Upper lobe of right lung (tissue), 1 donor: ENCODE results near the gene ZFHX3. TPM values are rescaled to one million over a fixed set of nuclear protein-coding genes. Genes with fewer than 3 reads are reported as not detected.
A peak's percentile ranks its signal among the peaks of the same experiment; 100 is the strongest.

ENCODE experiments used
- ATAC-seq: fragments of 200-7000 bp; cut with Tn5 transposase; one replicate; pipeline ENCODE4 v1.9.1; 2020; ENCODE audit warnings: mild to moderate bottlenecking, moderate library complexity
- DNase-seq: peaks from one replicate; pipeline ENCODE4 v3.0.0-alpha.2; 2020
- H3K27ac ChIP-seq: fragments of 200-600 bp; one replicate; pipeline ENCODE4 v1.8.0; 2022
- H3K27me3 ChIP-seq: fragments of 200-600 bp; one replicate; pipeline ENCODE4 v1.8.0; 2022; ENCODE audit warnings: mild to moderate bottlenecking
- H3K36me3 ChIP-seq: fragments of 200-600 bp; one replicate; pipeline ENCODE4 v1.8.0; 2022
- H3K4me1 ChIP-seq: fragments of 200-600 bp; one replicate; pipeline ENCODE4 v1.8.0; 2022
- H3K4me3 ChIP-seq: fragments of 200-600 bp; one replicate; pipeline ENCODE4 v1.8.0; 2022; ENCODE audit warnings: mild to moderate bottlenecking
- H3K9me3 ChIP-seq: fragments of 200-600 bp; one replicate; pipeline ENCODE4 v1.8.0; 2022
- CTCF ChIP-seq: fragments of 200-600 bp; IDR thresholded peaks from one replicate; pipeline ENCODE4 v1.8.0; 2022; ENCODE audit warnings: antibody characterized with exemption
- intact Hi-C: fragments of 100-400 bp; cut with DNase I; formaldehyde crosslinking; loops from one replicate; pipeline ENCODE4 v1.11.0; 2022
- total RNA-seq: library from RNA; stranded (reverse); fragmentation: NEBNext Ultra II Directional; extraction: Animal tissue kit (Norgen Biotek cat#: 25700); gene quantifications from one replicate; pipeline ENCODE4 v1.2.1, GENCODE V29; 2021
- donor health status: DM: no; HTN: yes; CAD: no; lungs with severe emphysema.

Gene ZFHX3
- total RNA-seq, 1 donor from 2014 or later = 29.0 TPM

GRCh38 chr16:72787514-72788268, 260.2 kb downstream of the ZFHX3 start:
- Histone ChIP-seq H3K4me1 (peaks cover 18% of the 10 kb centered on the region), H3K9me3 (no peaks in the 10 kb centered on the region), H3K36me3 (no peaks in the 10 kb centered on the region), H3K27ac (peak overlapping the region; percentile 69), H3K27me3 (no peaks in the 10 kb centered on the region), H3K4me3 (peak overlapping the region; percentile 45)
- intact Hi-C loops = no loop called here
- DNase-seq (peak; percentile 84), ATAC-seq (peak; percentile 94)
- no peak for TF ChIP-seq CTCF

GRCh38 chr16:72787130-72787513, 260.8 kb downstream of the ZFHX3 start:
- no peak for TF ChIP-seq CTCF
- no peaks in the 10 kb centered on the region for H3K36me3 ChIP-seq
- H3K27me3 ChIP-seq = no peaks in the 10 kb centered on the region
- H3K9me3 ChIP-seq = no peaks in the 10 kb centered on the region
- H3K27ac ChIP-seq = peak overlapping the region; percentile 69
- H3K4me1 ChIP-seq = peaks cover 18% of the 10 kb centered on the region
- DNase-seq (no peak), ATAC-seq (no peak)
- intact Hi-C loops = no loop called here
- H3K4me3 ChIP-seq = peak overlapping the region; percentile 45

GRCh38 chr16:72786606-72787005, 261.3 kb downstream of the ZFHX3 start:
- peaks cover 18% of the 10 kb centered on the region for H3K4me1 ChIP-seq
- TF ChIP-seq CTCF = no peak
- H3K36me3 ChIP-seq = no peaks in the 10 kb centered on the region
- no peak overlapping the region for H3K4me3 ChIP-seq
- H3K27ac ChIP-seq = no peak overlapping the region
- H3K9me3 ChIP-seq = no peaks in the 10 kb centered on the region
- intact Hi-C loops = no loop called here
- ATAC-seq (no peak), DNase-seq (no peak)
- H3K27me3 ChIP-seq = no peaks in the 10 kb centered on the region

- intact Hi-C loops = no loop called here
- no peak for TF ChIP-seq CTCF
- Histone ChIP-seq H3K4me3 (no peak overlapping the region), H3K36me3 (no peaks in the 10 kb centered on the region), H3K27ac (no peak overlapping the region), H3K9me3 (no peaks in the 10 kb centered on the region), H3K27me3 (no peaks in the 10 kb centered on the region), H3K4me1 (peaks cover 18% of the 10 kb centered on the region)
- ATAC-seq (no peak), DNase-seq (no peak)
These were observed 262.0 kb downstream of the ZFHX3 start for GRCh38 chr16:72785886-72786285.

GRCh38 chr16:72785171-72785570, 262.8 kb downstream of the ZFHX3 start:
- H3K9me3 ChIP-seq = no peaks in the 10 kb centered on the region
- intact Hi-C loops = no loop called here
- no peaks in the 10 kb centered on the region for H3K27me3 ChIP-seq
- ATAC-seq = no peak
- H3K4me3 ChIP-seq = no peak overlapping the region
- DNase-seq = no peak
- no peak for TF ChIP-seq CTCF
- H3K36me3 ChIP-seq = no peaks in the 10 kb centered on the region
- no peak overlapping the region for H3K27ac ChIP-seq
- H3K4me1 ChIP-seq = peaks cover 18% of the 10 kb centered on the region
